Measurements from ENCODE around the gene ZFR.
A peak's percentile ranks its signal among the peaks of the same experiment; 100 is the strongest.
"Not testable (repeated sequence)": the region's sequence is repeated elsewhere in the genome, so short reads cannot be mapped to it uniquely, and the experiment has no call there.

The ZFR gene

DNA sequence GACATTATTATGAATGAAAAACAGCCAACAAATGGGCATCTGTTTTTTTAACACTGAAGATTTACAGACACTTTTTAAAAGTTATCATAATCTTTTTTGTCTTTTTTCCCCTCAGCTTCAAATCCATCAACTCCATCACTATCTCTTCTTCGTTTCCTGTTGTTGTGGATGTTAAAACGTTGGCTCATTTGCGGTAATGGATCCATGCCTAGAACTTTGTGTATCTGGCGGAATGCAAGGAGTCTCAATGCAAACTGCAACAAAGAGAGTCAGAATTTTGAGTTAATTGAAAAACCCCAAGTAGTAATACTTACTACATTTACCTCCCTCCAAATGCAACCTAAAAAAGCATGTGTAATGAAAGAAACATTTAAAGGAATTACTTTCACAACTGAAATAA is 88.9 kb downstream of the ZFR start:
- DNase-seq, result no peak

DNA sequence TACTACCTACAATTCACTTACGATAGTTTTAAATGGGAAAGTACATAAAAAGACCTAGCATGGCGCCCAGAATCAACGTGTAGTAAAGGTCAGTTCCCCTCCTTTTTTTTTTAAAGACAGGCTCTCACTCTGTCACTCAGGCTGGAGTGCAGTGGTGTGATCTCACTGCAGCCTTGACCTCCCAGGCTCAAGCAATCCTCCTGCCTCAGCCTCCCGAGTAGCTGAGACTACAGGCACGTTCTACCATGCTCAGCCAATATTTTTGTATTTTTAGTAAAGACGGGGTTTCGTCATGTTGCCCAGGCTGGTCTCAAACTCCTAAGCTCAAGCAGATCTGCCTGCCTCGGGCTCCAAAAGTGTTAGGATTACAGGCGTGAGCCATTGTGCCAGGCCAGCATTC is 91.1 kb downstream of the ZFR start:
- DNase-seq, result no peak

DNA sequence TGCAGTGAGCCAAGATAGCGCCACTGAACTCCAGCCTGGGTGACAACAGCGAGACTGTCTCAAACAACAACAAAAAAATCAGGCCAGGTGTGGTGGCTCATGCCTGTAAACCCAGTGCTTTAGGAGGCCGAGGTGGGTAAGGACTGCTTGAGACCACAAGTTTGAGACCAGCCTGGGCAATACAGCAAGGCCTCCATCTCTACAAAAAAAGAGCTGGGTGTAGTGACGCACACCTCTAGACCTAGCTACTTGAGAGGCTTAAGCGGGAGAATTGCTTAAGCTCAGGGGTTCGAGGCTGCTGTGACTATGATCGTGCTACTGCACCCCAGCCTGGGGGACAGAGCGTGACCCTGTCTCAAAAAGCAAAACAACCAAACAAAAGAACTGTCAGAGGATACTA is 91.9 kb downstream of the ZFR start:
- no peak for DNase-seq

DNA sequence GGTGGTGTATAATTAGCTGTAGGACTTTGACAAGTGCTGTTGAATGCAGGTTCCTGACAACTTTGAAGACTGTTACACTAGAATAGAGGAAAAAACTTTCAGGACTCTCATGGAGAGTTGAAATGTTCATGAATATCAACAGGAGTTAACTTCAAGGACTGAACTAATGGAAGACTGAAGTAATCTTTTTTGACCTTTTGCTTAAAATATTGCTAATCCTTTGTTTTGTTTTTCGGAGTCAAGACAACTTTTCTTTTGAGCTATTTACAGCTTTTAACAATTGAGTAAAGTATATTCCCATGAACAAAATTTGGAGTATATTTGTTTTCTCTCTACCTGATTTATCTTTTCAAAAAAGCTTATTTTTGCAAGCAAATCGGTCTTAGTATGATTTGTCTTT is 97.7 kb downstream of the ZFR start:
- DNase-seq, result no peak

DNA sequence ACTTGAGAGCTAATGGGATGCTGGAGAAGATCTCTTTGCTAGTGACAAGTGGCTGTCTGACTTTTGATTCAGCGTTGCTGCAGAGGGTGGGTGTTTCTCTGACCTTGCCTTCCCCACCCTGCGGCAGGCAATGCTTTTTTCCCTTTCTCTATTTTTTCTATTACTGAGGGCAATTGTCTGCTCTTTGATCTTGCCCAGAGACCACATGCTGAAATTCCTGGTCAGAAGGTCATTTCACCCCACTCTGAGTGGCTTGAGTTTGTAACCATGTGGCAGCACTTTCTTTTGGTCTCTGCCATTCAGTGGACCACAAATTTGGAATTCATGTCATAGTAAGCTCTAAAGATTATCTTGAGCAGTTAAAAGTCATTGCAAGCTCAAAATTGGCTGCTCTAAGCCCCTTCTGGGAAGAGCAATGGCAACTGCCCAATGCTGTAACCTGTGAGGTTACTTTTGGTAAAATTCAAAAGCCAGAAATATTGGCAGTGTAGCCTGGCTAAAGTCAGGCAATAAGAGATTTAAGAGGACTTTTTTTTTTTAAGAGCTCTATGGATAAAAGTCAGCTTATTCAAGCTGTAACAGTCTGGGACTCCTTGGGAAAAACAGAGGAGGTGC is 101.4 kb downstream of the ZFR start:
- no peak for DNase-seq

DNA sequence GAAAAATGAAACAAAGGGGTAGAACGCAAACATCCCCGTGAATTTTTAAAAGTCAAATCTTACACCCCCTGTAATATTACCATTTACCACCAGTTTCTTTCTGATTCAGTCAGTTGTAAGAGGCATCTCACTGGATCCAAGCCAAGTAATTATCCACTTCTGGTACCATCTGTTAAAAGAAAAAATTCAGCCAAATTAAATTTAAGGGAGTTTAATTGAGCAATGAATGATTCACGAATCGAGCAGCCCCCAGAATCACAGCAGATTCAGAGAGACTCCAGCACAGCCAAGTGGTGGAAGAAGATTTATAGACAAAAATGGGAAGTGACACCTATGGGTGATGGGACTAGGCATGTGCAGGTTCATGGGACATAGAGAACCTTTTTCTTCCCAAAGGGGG is 101.9 kb downstream of the ZFR start:
- no peak for DNase-seq

DNA sequence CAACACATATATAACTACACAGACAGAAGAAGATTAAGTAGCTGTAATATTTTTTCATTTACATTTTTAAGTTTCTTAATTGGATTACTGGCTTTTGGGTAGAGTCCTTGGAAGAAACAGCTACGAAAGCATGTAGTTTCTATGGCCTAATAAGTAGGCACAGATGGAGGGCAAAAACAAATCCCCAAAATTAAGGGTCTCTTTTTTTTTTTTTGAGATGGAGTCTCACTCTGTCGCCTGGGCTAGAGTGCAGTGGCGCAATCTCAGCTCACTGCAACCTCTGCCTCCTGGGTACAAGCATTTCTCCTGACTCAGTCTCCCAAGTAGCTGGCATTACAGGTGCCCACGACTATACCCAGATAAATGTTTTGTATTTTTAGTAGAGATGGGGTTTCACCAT is 104.7 kb downstream of the ZFR start:
- no peak for DNase-seq

DNA sequence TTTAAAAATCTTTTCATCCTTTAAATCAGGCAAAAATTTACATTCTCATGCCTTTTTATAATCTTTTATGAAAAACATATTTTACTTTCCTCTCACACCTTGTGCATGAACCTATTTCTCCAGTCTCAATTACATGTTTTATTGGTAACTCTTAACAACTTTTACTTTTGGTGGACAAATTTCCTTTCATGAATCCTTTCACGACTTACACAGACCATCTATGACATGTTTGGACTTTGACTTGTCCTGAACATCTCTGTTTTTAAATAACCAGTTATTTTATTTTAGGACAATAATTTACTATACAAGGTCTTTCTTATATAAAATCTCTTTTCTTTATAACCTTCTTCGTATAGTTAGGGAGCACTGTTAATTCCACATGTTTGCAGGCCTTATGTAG is 105.3 kb downstream of the ZFR start:
- DNase-seq, result no peak

DNA sequence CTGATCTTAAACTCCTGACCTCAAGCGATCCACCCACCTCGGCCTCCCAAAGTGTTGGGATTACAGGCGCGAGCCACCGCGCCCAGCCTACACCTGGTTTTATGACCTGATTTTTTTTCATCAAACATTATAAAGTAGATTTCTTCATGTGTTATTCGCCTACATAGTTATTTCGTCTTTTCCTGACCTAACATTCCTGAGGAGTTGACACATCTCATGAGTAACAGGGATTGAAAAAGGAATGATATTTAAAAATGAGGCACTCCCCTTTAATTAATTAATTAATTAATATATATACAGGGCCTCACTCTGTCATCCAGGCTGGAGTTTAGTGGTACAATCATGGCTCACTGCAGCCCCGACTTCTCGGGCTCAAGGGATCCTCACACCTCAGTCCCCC is 111.6 kb downstream of the ZFR start:
- no peak for DNase-seq

DNA sequence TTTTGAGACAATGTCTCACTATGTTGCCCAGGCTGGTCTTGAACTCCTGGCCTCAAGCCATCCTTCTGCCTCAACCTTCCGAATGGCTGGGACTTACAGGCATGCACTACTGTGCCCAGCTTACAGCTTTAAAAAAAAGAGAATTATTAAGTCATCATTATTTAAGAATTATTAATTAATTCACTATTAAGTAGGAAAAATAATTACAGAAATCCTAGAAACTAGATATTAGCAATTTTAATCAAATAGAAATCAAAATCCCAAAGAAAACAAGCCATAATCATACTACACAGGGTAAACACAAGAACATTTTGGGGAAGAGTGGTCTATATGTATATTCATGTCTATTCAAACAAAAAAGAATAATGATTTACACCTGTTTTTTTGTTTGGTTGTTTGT is 112.2 kb downstream of the ZFR start:
- DNase-seq, result no peak

DNA sequence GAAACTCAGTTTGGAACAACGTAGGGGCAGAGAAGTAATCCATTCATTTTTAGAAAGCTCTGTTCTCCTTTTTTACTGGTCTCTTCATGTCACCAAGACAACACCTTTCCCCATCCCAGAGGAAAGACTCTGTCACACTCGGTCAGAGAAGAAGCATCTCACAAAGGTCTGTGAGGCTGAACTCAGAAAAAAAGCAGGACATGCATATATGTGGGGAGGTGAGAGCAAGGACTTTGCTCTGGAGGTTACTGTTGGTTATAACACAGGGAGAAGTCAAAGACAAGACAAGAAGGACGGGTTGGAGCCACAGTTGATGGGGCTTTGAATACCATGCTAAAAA is 112.6 kb downstream of the ZFR start:
- no peak for DNase-seq

DNA sequence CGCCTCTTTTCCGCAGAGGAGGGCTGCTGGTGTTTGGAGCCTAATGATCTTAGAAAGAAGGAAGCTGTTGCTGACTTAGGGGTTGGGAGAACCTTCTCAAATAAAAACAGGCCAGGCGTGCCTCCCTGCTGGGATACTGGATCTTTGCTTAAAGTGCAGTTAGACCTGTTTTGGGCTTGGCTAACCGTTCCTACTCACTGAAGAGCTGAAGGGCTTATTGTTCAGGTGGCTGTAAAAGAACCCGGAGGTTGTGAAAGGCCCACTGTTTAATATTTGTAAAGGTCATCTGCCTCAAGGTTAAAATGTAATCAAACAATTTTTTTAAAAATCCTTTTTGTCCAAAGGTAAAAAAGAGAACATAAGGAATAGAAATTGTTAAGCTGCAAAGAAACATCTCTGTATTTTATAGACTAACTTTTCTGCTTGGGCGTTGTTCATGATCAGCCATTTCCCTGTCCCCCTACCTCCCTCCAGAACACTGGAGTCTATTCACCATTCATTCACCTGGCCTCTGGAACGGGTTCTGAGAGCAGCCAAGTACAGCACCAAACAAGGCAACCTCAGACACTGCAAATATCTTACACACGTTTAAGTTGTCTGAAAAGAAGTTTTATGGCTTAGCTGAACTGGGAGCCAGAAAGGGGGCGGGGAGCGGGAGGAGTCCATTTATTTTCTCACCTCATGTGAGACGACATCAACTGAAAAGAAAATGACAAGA is 113.2 kb downstream of the ZFR start:
- no peak for DNase-seq

DNA sequence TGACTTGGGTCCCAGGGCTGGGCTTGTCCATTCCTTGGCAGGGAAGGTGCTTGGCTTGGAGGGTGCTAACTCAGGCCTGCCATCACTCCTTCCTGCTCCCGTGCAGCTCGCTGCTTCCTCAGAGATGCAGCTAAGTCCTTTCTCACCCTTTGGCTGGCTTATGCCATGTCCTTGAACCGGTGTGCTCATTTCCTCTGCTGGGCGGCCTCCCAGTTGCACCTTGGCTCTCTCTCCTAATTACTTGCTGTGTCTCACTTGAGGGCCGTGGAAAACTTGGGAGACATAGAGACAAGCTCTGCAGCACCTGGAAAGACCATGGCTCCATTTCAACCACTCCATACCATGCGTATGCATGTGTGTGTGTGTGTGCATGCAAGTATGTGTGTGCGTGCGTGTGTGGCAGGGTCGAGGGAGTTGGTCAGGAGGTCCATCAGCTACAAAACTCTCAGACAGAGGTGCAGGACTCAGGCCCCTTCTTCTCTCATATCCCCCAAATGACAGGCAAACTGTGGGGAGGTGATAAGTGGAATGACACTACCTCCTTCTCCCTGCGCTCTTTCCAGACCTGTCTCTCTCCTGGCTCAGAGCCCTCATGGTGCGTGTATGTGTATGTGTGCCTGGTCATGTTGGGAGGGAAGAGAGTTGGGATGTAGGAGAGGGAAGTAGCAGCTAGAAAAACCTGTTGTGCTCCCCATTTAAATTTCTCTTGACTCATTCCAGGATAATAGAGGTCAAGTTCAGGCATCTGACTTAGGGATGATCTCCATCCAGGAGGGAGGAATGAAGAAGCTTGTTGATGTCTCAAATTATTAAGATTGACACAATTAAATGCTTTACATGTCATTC is 114.2 kb downstream of the ZFR start:
- DNase-seq, result no peak

DNA sequence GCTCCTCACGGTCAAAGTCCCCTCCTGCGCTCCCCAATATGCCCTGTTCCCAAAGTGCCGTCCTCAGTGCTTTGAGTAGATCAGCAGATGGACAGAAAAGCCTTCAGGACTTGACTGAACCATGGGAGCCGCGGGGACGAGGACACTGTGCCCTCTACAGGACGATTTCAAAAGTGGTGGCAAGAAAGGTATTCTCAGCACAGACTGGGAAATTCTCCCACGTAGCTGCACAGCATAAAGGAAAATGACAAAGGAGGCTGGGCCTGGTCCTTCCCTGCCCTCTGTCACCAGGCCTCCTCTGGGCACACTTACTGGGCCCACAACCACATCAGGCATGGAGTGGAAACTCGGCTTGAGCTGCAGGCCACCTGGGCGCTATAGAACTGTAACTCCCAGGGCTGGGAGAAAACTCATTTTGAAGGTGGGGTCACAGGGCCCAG is 115.1 kb downstream of the ZFR start:
- DNase-seq, result peak; percentile 34 to 35

DNA sequence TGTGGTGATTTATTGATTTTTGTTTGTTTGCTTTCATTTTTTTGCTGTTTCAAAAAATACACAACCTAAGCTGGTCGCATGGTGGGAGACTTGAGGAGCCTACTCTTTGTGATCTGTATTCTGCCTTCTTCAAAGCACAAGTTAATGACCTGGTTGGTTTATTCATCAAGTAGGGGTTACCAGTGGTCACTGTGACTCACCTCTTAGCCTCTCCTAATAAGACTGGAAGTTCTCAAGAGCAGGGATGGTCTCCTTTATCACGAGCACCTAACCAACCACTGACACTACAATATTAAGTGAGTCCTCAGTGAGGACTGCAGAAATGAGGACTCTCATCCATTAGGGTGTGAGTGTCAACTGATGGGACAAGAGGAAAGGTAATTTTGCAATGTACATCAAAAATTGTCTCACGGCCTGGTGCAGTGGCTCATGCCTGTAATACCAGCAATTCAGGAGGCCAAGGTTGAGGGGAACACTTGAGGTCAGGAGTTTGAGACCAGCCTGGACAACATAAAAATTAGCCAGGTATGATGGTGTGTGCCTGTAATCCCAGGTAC is 118.2 kb downstream of the ZFR start:
- no peak for DNase-seq

DNA sequence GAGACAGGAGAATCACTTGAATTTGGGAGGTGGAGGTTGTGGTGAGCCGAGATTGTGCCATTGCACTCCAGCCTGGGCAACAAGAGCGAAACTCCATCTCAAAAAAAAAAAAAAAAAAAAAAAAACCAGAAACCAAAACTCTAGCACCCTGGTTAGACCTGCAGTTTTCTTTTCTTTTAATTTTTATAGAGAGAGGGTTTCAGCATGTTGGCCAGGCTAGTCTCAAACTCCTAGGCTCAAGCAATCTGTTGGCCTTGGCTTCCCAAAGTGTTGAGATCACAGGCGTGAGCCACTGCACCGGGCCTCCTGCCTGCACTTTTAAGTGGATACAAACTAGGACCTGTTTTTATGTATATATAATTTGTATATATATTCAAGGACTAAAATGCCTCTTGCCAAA is 118.9 kb downstream of the ZFR start:
- DNase-seq, result no peak

DNA sequence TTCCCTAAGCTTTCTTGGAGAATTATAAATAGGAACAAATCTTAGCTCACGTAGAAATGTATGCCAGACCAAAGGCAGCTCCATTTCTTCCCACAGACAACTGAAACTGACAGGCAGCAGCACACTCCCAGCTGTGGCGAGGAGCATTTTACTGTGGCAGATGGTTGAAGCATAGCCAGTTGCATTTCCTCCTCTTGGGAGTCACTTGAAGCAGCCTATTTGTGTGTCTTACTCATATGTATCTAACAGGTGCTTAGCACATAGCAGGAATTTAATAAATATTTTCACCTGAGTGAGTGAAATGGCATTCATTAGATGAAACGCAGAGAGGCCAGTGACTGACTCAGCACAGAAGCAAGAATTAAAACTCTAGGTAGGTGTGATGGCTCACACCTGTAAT is 119.5 kb downstream of the ZFR start:
- DNase-seq, result no peak

DNA sequence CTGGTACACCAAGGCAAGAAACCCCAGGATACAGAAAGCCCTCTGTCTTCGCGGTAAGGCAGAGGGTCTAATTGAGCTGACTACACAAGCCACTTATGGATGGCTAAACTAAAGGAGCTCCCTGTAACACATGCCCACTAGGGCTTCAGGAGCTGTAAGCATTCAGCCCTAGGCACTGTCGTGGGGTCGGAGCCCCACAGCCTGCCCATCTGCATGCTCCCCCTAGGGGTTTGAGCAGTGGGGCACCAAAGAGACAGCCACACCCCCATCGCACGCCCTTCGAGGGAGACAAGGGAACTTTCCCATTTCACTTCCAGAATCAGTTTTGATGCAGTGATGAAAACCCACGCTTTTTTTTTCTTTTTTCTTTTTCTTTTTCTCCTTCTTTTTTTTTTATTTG is 120.8 kb downstream of the ZFR start:
- no peak for DNase-seq

DNA sequence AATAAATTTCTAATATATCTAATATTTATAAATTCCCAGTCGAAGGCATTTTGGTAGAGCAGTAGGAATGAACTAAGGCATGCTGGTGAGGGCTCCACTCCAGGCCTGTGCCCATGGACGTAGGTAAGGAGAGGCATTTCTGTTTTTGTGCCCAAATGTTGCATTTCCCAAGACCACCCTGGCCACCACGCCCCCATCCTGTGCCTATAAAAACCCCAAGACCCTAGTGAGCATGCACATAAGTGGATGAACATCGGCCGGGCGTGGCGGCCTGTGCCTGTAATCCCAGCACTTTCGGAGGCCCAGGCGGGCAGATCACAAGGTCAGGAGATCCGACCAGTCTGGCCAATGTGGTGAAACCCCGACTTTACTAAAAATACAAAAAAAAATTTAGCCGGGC is 121.7 kb downstream of the ZFR start:
- no peak for DNase-seq

DNA sequence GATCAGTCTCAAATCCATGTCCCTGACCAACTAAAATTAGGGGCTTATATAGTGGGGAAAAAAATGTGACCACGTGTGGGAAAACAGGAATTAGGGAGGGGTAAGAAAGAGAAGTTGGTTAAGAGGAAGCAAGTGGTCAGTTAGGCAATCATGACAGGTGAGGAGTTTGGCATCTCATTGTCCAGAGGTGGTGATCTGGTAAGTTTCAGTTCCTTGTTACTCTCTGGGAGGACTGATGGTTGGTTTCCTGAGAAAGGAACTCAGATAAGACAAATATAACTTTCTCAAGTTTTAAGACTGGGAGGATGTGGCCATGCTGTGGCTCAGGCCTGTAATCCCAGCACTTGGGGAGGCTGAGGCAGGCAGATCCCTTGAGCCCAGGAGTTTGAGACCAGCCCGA is 122.8 kb downstream of the ZFR start:
- not testable (repeated sequence) for DNase-seq

DNA sequence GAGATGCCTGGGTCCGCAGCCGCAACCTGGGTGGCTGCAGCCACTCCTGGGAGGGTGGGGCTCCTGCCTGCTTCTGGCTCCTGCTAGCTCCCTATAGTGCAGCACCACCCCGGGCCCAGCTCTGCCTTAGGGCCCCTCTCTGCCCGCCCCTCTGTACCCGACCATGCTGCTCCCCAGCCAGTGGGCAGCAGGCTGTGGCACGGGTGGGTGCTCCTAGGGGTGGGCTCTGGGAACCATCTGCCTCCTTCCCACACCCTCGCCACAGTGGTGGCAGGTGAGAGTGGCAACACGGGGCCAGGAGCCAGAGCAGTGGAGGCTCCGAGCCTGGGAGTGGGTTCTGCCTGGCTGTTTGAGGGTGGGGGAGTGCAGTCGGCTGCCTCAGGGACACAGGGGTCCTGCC is 124.0 kb downstream of the ZFR start:
- no peak for DNase-seq

DNA sequence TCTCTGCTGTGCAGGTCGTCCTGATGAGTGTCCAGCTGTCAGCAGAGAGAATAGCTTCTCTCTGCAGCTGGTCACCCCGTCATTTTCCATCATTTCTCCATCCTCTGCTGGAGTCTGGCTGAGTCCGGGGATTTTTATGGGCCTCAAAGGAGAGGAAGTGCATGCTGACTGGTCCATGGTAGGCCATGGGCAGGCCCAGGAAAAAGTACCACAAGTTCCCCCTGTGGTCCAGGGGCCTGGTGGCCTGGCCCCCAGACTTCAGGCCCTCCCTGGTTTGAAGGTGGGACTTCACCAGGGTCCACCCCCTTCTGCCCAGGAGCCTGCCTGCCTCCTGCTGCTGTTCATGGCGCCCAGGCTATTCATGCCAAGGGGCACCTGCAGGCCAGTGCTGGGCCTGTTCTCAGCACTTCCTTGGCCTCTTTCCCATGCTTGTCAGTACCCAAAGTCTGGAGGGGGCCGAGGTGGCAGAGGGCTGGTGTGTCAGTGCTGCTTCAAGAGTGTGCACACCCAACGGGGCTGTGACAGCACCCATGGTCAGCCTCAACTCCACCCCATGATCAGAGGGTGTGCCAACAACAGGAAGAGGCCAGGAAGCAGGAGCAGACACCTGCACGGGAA is 124.5 kb downstream of the ZFR start:
- DNase-seq, result no peak

DNA sequence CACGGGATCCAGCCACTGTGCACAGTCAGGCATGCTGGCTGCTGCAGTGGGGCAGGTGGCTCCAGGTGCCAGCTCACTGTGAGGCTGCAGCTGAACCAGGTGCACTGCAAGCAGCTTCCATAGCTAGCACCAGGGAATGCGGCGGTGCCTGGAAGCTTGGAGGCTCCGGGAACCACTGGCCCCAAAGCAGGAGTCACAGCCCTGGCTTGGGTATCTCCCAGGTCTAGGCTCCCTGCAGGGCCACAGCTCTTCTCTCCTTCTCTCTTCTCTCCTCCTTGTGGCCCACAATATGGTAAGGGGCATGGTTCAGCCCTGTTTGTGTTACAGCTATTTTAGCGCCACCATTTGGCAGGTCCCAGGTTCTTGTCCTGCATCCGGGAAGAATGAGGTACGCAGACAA is 125.1 kb downstream of the ZFR start:
- DNase-seq, result no peak

DNA sequence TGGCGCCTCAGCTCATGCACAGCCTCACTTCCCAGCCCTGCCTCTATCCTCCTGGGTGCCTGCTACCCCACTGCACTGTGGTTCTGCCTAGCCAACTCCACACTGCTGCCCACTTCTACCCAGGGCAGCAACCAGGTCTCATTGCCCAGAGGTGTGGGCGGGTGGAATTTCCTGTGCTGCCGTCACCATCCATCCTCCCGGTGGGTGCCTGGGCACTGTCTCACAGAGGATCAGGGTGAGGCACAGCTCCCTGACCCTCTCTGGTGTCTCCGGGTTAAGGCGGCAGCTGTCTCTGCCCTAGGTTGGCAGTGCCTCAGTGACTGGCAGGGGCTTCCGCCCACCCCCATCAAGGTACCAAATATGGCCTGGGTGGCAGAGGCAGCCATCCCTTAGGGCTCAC is 127.5 kb downstream of the ZFR start:
- no peak for DNase-seq

All from activated CD4-positive, alpha-beta T cell treated with anti-CD3 and anti-CD28 coated beads, Interleukin-2, amount 50 U/mL, for 4 hours (primary cell).